ENCODE data around the gene RPTOR.

RPTOR gene

DNA sequence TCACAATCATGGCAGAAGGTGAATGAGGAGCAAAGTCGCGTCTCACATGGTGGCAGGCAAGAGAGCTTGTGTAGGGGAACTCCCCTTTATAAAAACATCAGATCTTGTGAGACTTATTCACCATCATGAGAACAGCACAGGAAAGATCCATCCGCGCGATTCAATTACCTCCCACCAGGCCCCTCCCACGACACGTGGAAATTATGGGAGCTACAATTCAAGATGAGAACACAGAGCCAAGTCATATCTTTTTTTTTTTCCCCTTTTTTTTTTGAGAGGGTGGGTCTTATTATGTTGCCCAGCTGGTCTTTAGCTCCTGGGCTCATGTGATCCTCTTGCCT lies 60.0 kb downstream of the RPTOR start:
- WGBS, 2 donors (ENCODE audit: extremely low coverage in 2 of 2, insufficient read length in 2 of 2, insufficient replicate concordance in 1 of 2), result no CpG with 5 or more reads among the region's 7 CpGs
- H2BK15ac ChIP-seq (ENCODE audit: low read length), result no peak overlapping the region
- H3K36me3 ChIP-seq (replicated peaks in 1 of 2; ENCODE audit: control insufficient read depth in 2 of 2, insufficient read depth in 2 of 2, low read length in 2 of 2), result no peaks in the 10 kb centered on the region
- H3K9me3 ChIP-seq (replicated peaks in 1 of 2; ENCODE audit: control insufficient read depth in 2 of 2, insufficient read depth in 1 of 2, low read depth in 1 of 2, low read length in 2 of 2), result peaks cover 4 to 15% of the 10 kb centered on the region in 2 donors
- peaks cover 0 to 3% of the 10 kb centered on the region in 2 donors for H3K4me1 ChIP-seq (ENCODE audit: control insufficient read depth in 2 of 2, insufficient read depth in 1 of 2, low read depth in 1 of 2, low read length in 2 of 2)
- H3K14ac ChIP-seq (ENCODE audit: low read length), result no peak overlapping the region
- no peak overlapping the region for H3K9ac ChIP-seq (ENCODE audit: low read depth, low read length, poor library complexity)
- H3K23ac ChIP-seq (ENCODE audit: low read depth, low read length, poor library complexity), result no peak overlapping the region
- H3K79me1 ChIP-seq (ENCODE audit: low read depth, low read length), result peaks cover 10% of the 10 kb centered on the region
- H2AK5ac ChIP-seq (ENCODE audit: low read depth, low read length), result no peak overlapping the region
- H4K8ac ChIP-seq (ENCODE audit: low read depth, low read length), result no peak overlapping the region
- no peak overlapping the region for H2BK12ac ChIP-seq (ENCODE audit: low read length)
- no peak overlapping the region for H2BK120ac ChIP-seq (ENCODE audit: low read depth, low read length)
- H3K4me3 ChIP-seq (ENCODE audit: low read length in 2 of 2), result no peak overlapping the region
- no peak overlapping the region for H3K4me2 ChIP-seq (ENCODE audit: insufficient read depth, low read length, poor library complexity, severe bottlenecking)
- H3K4ac ChIP-seq (ENCODE audit: low read length), result no peak overlapping the region
- no peak overlapping the region for H3K18ac ChIP-seq (ENCODE audit: low read length)
- H2BK5ac ChIP-seq (ENCODE audit: low read length), result no peak overlapping the region
- H4K91ac ChIP-seq (ENCODE audit: low read depth, low read length, poor library complexity), result no peak overlapping the region
- no peak overlapping the region for H2AFZ ChIP-seq (ENCODE audit: low read length)
- no peak for DNase-seq (ENCODE audit: low spot score)
- H3K27ac ChIP-seq (replicated peaks; ENCODE audit: low read length), result no peak overlapping the region
- no peaks in the 10 kb centered on the region for H3K27me3 ChIP-seq (ENCODE audit: control insufficient read depth in 3 of 3, insufficient read depth in 3 of 3, low read depth in 1 of 3, low read length in 3 of 3)

DNA sequence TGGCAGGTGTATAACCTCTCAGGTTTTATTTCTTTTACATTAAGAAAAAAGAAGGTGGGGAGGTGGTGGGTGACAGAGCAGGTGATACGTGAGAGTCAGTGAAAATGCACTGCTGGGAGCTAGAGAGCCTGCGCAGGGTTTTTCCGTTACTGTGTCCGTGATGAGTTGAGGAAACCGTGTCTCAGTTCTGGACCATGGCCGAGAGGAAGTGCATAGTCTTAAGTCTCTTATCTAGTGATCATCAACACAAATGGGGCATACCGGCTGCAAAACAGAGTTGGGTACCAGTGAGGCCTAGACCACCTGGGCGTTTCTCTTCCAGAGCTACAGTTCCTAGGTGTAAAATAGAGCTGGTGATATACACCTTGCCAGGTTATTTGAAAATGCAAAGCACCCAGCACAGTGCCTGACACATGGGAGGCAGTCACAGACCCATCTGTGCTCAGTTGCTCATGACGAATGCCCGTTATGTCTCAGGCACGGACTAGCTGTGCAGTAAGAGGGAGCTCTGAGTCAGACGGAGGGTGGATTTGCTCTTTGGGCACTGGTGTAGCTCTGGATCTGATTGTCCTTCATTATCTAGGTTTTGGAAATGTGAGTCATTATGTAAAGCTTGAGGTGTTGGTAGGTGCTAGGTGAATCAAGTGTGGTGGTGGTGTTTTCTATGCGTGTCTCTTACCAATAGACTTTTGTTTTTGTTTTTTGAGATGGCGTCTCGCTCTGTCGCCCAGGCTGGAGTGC lies 60.9 kb downstream of the RPTOR start:
- no peak overlapping the region for H2BK15ac ChIP-seq (ENCODE audit: low read length)
- no peak overlapping the region for H3K14ac ChIP-seq (ENCODE audit: low read length)
- peaks cover 0 to 3% of the 10 kb centered on the region in 2 donors for H3K4me1 ChIP-seq (ENCODE audit: control insufficient read depth in 2 of 2, insufficient read depth in 1 of 2, low read depth in 1 of 2, low read length in 2 of 2)
- H3K18ac ChIP-seq (ENCODE audit: low read length), result peak overlapping the region; percentile 59
- H3K9me3 ChIP-seq (replicated peaks in 1 of 2; ENCODE audit: control insufficient read depth in 2 of 2, insufficient read depth in 1 of 2, low read depth in 1 of 2, low read length in 2 of 2), result peaks cover 4 to 15% of the 10 kb centered on the region in 2 donors
- peaks cover 12% of the 10 kb centered on the region for H3K79me1 ChIP-seq (ENCODE audit: low read depth, low read length)
- H2BK12ac ChIP-seq (ENCODE audit: low read length), result no peak overlapping the region
- H2AK5ac ChIP-seq (ENCODE audit: low read depth, low read length), result no peak overlapping the region
- no peak overlapping the region for H3K9ac ChIP-seq (ENCODE audit: low read depth, low read length, poor library complexity)
- H2BK120ac ChIP-seq (ENCODE audit: low read depth, low read length), result no peak overlapping the region
- no CpG with 5 or more reads among the region's 16 CpGs for WGBS, 2 donors (ENCODE audit: extremely low coverage in 2 of 2, insufficient read length in 2 of 2, insufficient replicate concordance in 1 of 2)
- H4K8ac ChIP-seq (ENCODE audit: low read depth, low read length), result no peak overlapping the region
- no peaks in the 10 kb centered on the region for H3K36me3 ChIP-seq (replicated peaks in 1 of 2; ENCODE audit: control insufficient read depth in 2 of 2, insufficient read depth in 2 of 2, low read length in 2 of 2)
- H3K27ac ChIP-seq (replicated peaks; ENCODE audit: low read length), result no peak overlapping the region
- H4K91ac ChIP-seq (ENCODE audit: low read depth, low read length, poor library complexity), result no peak overlapping the region
- no peak overlapping the region for H3K4ac ChIP-seq (ENCODE audit: low read length)
- DNase-seq (ENCODE audit: low spot score), result no peak
- no peak overlapping the region for H3K4me2 ChIP-seq (ENCODE audit: insufficient read depth, low read length, poor library complexity, severe bottlenecking)
- no peak overlapping the region for H3K23ac ChIP-seq (ENCODE audit: low read depth, low read length, poor library complexity)
- no peak overlapping the region for H2AFZ ChIP-seq (ENCODE audit: low read length)
- H2BK5ac ChIP-seq (ENCODE audit: low read length), result no peak overlapping the region
- no peaks in the 10 kb centered on the region for H3K27me3 ChIP-seq (ENCODE audit: control insufficient read depth in 3 of 3, insufficient read depth in 3 of 3, low read depth in 1 of 3, low read length in 3 of 3)
- no peak overlapping the region for H3K4me3 ChIP-seq (ENCODE audit: low read length in 2 of 2)

DNA sequence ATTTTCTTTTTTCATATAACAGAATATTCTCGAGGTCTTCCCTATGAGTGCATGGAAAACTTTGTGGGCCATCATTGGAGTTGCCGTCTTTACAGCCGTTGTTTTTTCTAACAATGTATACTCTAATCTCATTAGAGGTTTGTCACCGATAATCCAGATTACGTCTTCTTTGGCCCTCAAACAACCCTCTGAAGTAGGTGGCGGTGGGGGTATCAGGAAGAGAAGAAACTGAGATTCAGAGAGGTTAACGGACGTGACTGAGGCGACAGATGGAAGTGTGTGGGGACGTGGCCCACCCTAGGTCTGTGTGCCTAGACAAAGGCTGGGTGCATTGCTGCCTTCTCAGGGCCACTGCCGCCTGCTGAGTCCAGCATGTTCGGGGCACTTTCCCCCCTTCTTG lies 63.7 kb downstream of the RPTOR start:
- H3K4me2 ChIP-seq (ENCODE audit: insufficient read depth, low read length, poor library complexity, severe bottlenecking), result no peak overlapping the region
- H2AFZ ChIP-seq (ENCODE audit: low read length), result no peak overlapping the region
- H3K14ac ChIP-seq (ENCODE audit: low read length), result peak overlapping the region; percentile 97
- H2BK15ac ChIP-seq (ENCODE audit: low read length), result no peak overlapping the region
- no peak overlapping the region for H4K91ac ChIP-seq (ENCODE audit: low read depth, low read length, poor library complexity)
- H3K79me1 ChIP-seq (ENCODE audit: low read depth, low read length), result peaks cover 10% of the 10 kb centered on the region
- H3K36me3 ChIP-seq (replicated peaks in 1 of 2; ENCODE audit: control insufficient read depth in 2 of 2, insufficient read depth in 2 of 2, low read length in 2 of 2), result no peaks in the 10 kb centered on the region
- peaks cover 2 to 5% of the 10 kb centered on the region in 2 donors for H3K9me3 ChIP-seq (replicated peaks in 1 of 2; ENCODE audit: control insufficient read depth in 2 of 2, insufficient read depth in 1 of 2, low read depth in 1 of 2, low read length in 2 of 2)
- DNase-seq (ENCODE audit: low spot score), result no peak
- no peak overlapping the region for H3K4me3 ChIP-seq (ENCODE audit: low read length in 2 of 2)
- no peak overlapping the region for H2BK5ac ChIP-seq (ENCODE audit: low read length)
- no peak overlapping the region for H3K4ac ChIP-seq (ENCODE audit: low read length)
- no peak overlapping the region for H3K27ac ChIP-seq (replicated peaks; ENCODE audit: low read length)
- no peak overlapping the region for H3K9ac ChIP-seq (ENCODE audit: low read depth, low read length, poor library complexity)
- no peaks in the 10 kb centered on the region for H3K4me1 ChIP-seq (ENCODE audit: control insufficient read depth in 2 of 2, insufficient read depth in 1 of 2, low read depth in 1 of 2, low read length in 2 of 2)
- H2BK12ac ChIP-seq (ENCODE audit: low read length), result no peak overlapping the region
- no peaks in the 10 kb centered on the region for H3K27me3 ChIP-seq (ENCODE audit: control insufficient read depth in 3 of 3, insufficient read depth in 3 of 3, low read depth in 1 of 3, low read length in 3 of 3)
- H3K18ac ChIP-seq (ENCODE audit: low read length), result peak overlapping the region; percentile 80
- H3K23ac ChIP-seq (ENCODE audit: low read depth, low read length, poor library complexity), result peak overlapping the region; percentile 92
- no peak overlapping the region for H4K8ac ChIP-seq (ENCODE audit: low read depth, low read length)
- H2BK120ac ChIP-seq (ENCODE audit: low read depth, low read length), result no peak overlapping the region
- no CpG with 5 or more reads among the region's 12 CpGs for WGBS, 2 donors (ENCODE audit: extremely low coverage in 2 of 2, insufficient read length in 2 of 2, insufficient replicate concordance in 1 of 2)
- no peak overlapping the region for H2AK5ac ChIP-seq (ENCODE audit: low read depth, low read length)

DNA sequence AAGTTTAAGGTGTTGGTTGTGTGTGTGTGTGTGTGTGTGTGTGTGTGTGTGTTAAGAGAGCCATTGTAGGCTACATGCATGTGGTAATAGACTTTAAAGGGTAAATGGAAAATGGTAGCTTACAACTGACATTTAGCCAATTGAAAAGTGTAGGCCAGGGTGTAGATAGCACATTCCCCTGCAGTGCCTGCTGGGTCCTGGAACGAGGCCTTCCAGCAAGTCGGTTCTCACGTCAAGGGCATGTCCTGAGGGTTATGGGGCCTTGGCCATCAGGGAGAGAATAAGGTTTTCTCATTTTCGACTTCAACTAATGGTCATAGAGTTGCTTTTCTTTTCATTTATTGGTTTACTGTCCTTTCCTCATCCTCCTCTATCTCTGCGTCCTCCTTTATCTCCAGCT lies 65.1 kb downstream of the RPTOR start:
- peaks cover 0 to 2% of the 10 kb centered on the region in 2 donors for H3K9me3 ChIP-seq (replicated peaks in 1 of 2; ENCODE audit: control insufficient read depth in 2 of 2, insufficient read depth in 1 of 2, low read depth in 1 of 2, low read length in 2 of 2)
- no peak overlapping the region for H3K18ac ChIP-seq (ENCODE audit: low read length)
- H3K4me1 ChIP-seq (ENCODE audit: control insufficient read depth in 2 of 2, insufficient read depth in 1 of 2, low read depth in 1 of 2, low read length in 2 of 2), result no peaks in the 10 kb centered on the region
- no peak overlapping the region for H2BK15ac ChIP-seq (ENCODE audit: low read length)
- no peak overlapping the region for H2BK120ac ChIP-seq (ENCODE audit: low read depth, low read length)
- H3K27ac ChIP-seq (replicated peaks; ENCODE audit: low read length), result no peak overlapping the region
- H3K14ac ChIP-seq (ENCODE audit: low read length), result no peak overlapping the region
- H3K4ac ChIP-seq (ENCODE audit: low read length), result no peak overlapping the region
- no peak overlapping the region for H3K4me2 ChIP-seq (ENCODE audit: insufficient read depth, low read length, poor library complexity, severe bottlenecking)
- no peak overlapping the region for H2BK5ac ChIP-seq (ENCODE audit: low read length)
- H3K4me3 ChIP-seq (ENCODE audit: low read length in 2 of 2), result no peak overlapping the region
- no peak overlapping the region for H2AFZ ChIP-seq (ENCODE audit: low read length)
- no peak overlapping the region for H4K8ac ChIP-seq (ENCODE audit: low read depth, low read length)
- peaks cover 10% of the 10 kb centered on the region for H3K79me1 ChIP-seq (ENCODE audit: low read depth, low read length)
- WGBS, 2 donors (ENCODE audit: extremely low coverage in 2 of 2, insufficient read length in 2 of 2, insufficient replicate concordance in 1 of 2), result no CpG with 5 or more reads among the region's 5 CpGs
- no peak overlapping the region for H4K91ac ChIP-seq (ENCODE audit: low read depth, low read length, poor library complexity)
- H3K9ac ChIP-seq (ENCODE audit: low read depth, low read length, poor library complexity), result no peak overlapping the region
- H2AK5ac ChIP-seq (ENCODE audit: low read depth, low read length), result no peak overlapping the region
- no peak for DNase-seq (ENCODE audit: low spot score)
- H3K23ac ChIP-seq (ENCODE audit: low read depth, low read length, poor library complexity), result no peak overlapping the region
- H3K27me3 ChIP-seq (ENCODE audit: control insufficient read depth in 3 of 3, insufficient read depth in 3 of 3, low read depth in 1 of 3, low read length in 3 of 3), result no peaks in the 10 kb centered on the region
- no peak overlapping the region for H2BK12ac ChIP-seq (ENCODE audit: low read length)
- H3K36me3 ChIP-seq (replicated peaks in 1 of 2; ENCODE audit: control insufficient read depth in 2 of 2, insufficient read depth in 2 of 2, low read length in 2 of 2), result no peaks in the 10 kb centered on the region

Data from neuronal stem cell (in vitro differentiated cells).